ENCODE data around the gene OR4D11. TPM values are rescaled to one million over a fixed set of nuclear protein-coding genes. Genes with fewer than 3 reads are reported as not detected.
"Not testable (repeated sequence)": the region's sequence is repeated elsewhere in the genome, so short reads cannot be mapped to it uniquely, and the experiment has no call there.

OR4D11 gene
- polyA plus RNA-seq (ENCODE audit: insufficient read length in 3 of 3) = not detected

GRCh38 chr11:59503276-59503675 is at the start of gene OR4D11:
OR4D11 (plus strand) TSS chr11:59503576; CDS start chr11:59503576, 0 bp downstream.
- no peak for DNase-seq (ENCODE audit: low read depth in 3 of 3, low spot score in 2 of 3)

GRCh38 chr11:59456661-59457060 is 46.7 kb upstream of the OR4D11 start, which contains the start of gene OR4D6:
OR4D6 (plus strand) TSS chr11:59456961; CDS start chr11:59456961, 0 bp downstream.
- no peak for DNase-seq (ENCODE audit: low read depth in 3 of 3, low spot score in 2 of 3)

GRCh38 chr11:59459916-59460315 is 43.5 kb upstream of the OR4D11 start:
- no peak for DNase-seq (ENCODE audit: low read depth in 3 of 3, low spot score in 2 of 3)

DNA sequence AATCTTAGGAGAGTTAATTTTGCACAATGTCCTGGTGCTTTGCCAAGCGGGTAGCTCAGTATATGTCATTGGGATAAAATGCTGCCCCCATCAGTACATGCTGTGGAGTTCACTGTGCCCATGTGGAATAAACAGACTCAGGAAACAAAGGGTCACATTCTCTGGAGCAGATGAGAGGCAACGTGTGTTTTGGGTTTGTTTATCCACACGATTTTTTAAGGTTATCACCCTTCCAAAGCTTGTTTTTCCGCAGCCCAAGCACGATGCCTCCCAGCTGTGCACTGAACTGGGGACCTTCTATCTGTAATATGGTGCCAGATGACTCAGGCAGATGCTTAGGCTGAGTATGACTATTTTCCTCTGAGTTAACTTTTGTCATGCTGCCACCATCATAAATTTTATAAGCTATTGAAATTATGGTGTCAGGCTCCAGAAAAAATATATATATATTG is 40.2 kb upstream of the OR4D11 start:
- peak in 1 of 3 donors; percentile 2 for DNase-seq (ENCODE audit: low read depth in 3 of 3, low spot score in 2 of 3)

GRCh38 chr11:59473015-59473414 is 30.4 kb upstream of the OR4D11 start, which contains the start of gene OR4D10:
OR4D10 (plus strand) TSS chr11:59473315; CDS start chr11:59477430, 4,115 bp downstream.
- DNase-seq (ENCODE audit: low read depth in 3 of 3, low spot score in 2 of 3) = no peak

- DNase-seq (ENCODE audit: low read depth in 3 of 3, low spot score in 2 of 3) = no peak
These were observed 28.2 kb upstream of the OR4D11 start for GRCh38 chr11:59475176-59475575.

DNA sequence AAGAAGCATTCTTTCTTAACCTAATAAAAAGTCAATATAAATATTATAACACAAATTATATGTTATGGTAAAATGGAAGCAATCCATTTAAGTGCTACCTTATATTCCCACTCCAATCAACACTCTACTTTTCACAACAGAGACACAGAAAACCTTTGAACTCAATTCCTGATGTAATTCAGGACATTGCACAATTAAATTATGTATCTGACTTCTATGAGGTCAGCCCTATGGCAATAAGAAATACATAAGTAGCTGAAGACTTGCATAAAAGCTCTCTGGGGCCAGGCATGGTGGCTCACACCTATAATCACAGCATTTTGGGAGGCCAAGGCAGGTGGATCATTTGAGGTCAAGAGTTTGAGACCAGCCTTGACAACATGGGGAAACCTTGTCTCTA is 23.5 kb upstream of the OR4D11 start:
- no peak for DNase-seq (ENCODE audit: low read depth in 3 of 3, low spot score in 2 of 3)

DNA sequence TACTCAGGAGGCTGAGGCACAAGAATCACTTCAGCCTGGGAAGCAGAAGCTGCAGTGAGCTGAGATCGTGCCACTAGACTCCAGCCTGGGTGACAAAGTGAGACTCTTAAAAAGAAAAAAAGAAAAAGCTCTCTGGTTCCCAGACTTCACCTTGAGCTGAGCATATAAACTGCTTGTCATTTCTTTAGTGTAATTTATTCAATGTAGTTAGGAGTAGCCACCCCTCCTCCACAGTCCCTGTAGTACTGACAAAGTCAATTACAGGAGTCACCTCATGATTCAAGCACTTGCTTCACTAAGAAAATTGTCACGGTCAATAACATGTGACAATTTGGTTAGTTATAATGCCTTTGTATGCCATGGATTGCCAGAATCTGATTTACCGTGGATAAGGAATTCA is 23.0 kb upstream of the OR4D11 start:
- no peak for DNase-seq (ENCODE audit: low read depth in 3 of 3, low spot score in 2 of 3)

GRCh38 chr11:59501931-59502330 is 1.4 kb upstream of the OR4D11 start:
- no peak for DNase-seq (ENCODE audit: low read depth in 3 of 3, low spot score in 2 of 3)

GRCh38 chr11:59510941-59511589 is 7.7 kb downstream of the OR4D11 start, which contains the start of gene OR4D9:
OR4D9 (plus strand) TSS chr11:59511539; CDS start chr11:59514913, 3,374 bp downstream.
- DNase-seq (ENCODE audit: low read depth in 3 of 3, low spot score in 2 of 3) = no peak

GRCh38 chr11:59511675-59512074 is 8.3 kb downstream of the OR4D11 start:
- no peak for DNase-seq (ENCODE audit: low read depth in 3 of 3, low spot score in 2 of 3)

DNA sequence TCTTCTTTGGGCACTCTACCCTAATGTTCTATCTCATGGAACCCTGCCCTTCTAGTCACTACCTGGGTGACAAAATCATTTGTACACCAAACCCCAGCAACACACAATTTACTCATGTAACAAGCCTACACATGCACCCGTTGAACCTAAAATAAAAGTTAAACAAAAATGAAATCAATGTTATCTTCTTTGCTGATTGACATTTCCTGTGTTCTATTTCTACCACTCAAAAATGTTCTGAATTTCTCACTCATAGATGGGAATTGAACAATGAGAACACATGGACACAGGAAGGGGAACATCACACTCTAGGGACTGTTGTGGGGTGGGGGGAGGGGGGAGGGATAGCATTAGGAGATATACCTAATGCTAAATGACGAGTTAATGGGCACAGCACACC is 16.8 kb downstream of the OR4D11 start:
- not testable (repeated sequence) for DNase-seq (ENCODE audit: low read depth in 3 of 3, low spot score in 2 of 3)

DNA sequence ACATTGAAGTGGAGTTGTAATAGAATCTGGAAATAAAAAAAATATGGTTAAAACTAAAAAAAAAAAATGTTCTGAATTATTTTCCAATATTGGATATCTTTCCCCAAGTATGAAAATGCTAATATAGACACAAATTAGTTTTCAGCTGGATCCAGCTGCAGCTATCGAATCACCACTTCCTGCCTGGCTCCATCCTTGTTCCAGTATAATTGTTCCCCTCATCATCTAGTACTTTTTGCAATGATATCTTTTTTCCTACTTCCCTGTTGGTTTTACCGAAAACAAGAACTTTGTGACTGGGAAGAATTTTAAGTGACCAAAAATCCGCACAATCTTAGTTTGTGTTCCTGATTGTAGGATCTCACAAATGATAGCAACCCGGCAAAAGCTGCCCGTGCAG is 17.4 kb downstream of the OR4D11 start:
- DNase-seq (ENCODE audit: low read depth in 3 of 3, low spot score in 2 of 3) = no peak

- no peak for DNase-seq (ENCODE audit: low read depth in 3 of 3, low spot score in 2 of 3)
These were observed 20.2 kb downstream of the OR4D11 start for GRCh38 chr11:59523541-59523940.

DNA sequence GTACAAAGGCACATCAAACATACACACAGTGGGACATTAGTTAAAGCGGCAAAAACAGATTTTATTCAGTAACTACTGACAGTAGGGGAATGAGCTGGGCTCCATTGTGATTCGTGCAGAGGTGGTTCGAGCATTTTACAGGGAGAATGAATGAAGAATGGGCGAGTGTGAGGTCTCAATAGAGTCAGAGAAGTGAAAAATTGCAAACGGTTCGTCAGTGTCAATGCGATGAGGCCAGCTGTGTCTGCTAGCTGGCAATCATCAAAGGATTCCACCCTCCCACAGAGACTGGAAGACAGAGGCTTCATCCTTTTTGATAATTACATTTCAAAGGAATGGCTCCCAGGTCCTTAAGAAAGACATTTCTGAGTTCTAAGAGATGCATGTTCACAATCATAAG is 25.3 kb downstream of the OR4D11 start:
- DNase-seq (ENCODE audit: low read depth in 3 of 3, low spot score in 2 of 3) = no peak

- no peak for DNase-seq (ENCODE audit: low read depth in 3 of 3, low spot score in 2 of 3)
These were observed 29.2 kb downstream of the OR4D11 start for GRCh38 chr11:59532620-59533019.

DNA sequence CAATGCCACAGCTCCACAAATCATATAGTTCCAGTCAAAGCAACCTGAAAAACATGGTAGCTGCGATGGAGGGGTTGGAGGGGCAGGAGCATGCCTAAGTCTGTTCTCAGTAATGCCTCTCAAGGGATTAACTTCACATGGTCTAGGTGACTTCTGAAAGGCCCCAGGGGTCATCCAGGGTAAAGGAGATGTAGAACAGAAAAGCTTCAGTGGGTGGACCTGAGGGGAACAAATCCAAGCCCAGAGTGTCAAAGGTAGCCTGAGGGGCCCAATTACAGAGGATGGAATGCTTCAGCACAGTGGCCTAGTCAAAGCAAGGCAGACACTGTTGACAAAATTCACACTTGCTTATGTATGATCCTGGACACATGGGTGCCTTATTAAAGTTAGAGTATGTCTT is 31.3 kb downstream of the OR4D11 start:
- no peak for DNase-seq (ENCODE audit: low read depth in 3 of 3, low spot score in 2 of 3)

- no peak for DNase-seq (ENCODE audit: low read depth in 3 of 3, low spot score in 2 of 3)
These were observed 38.9 kb downstream of the OR4D11 start for GRCh38 chr11:59542142-59542810.

DNA sequence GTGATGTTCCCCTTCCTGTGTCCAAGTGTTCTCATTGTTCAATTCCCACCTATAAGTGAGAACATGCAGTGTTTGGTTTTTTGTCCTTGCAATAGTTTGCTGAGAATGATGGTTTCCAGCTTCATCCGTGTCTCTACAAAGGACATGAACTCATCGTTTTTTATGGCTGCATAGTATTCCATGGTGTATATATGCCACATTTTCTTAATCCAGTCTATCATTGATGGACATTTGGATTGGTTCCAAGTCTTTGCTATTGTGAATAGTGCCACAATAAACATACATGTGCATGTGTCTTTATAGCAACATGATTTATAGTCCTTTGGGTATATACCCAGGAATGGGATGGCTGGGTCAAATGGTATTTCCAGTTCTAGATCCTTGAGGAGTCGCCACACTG is 40.3 kb downstream of the OR4D11 start:
- not testable (repeated sequence) for DNase-seq (ENCODE audit: low read depth in 3 of 3, low spot score in 2 of 3)

- DNase-seq (ENCODE audit: low read depth in 3 of 3, low spot score in 2 of 3) = no peak
These were observed 41.4 kb downstream of the OR4D11 start for GRCh38 chr11:59544869-59545178.

DNA sequence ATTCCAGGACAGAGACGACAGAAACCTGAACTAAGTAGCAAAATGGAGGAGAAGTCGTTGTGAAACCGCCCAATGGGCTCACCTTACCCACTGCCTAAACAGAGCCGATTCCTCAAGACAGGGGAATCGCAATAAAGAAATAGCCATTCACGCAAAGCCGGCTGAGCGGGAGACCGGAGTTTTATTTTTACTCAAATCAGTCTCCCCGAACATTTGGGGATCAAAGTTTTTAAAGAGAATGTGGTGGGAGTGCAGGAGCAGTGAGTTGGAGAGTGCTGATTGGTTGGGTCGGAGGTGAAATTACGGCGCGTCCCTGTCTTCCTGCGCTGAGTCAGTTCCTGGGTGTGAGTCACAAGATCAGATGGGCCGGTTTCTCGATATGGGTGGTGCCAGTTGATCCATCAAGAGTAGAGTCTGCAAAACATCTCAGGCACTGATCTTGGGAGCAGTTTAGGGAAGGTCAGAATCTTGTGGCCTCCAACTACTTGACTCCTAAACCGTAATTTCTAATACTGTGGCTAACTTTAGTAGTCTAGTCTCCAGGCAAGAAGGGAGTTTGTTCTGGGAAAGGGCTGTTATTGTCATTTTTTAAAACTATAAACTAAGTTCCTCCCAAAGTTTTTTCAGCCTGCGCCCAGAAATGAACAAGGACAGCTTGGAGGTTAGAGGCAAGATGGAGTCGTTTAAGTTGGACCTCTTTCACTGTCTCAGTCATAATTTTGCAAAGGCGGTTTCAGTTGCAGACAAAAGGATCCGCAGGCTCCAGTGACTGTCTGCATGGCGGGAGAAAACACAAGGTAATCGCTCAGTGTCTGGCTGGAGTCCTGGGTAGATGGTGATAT is 42.0 kb downstream of the OR4D11 start:
- no peak for DNase-seq (ENCODE audit: low read depth in 3 of 3, low spot score in 2 of 3)
